ENCODE results near the gene ARHGAP44.

ARHGAP44 gene

GRCh38 chr17:13016881-13017654 is 227.8 kb downstream of the ARHGAP44 start:
- peak overlapping the region; percentile 97 for H3K4me3 ChIP-seq (ENCODE audit: low read depth, low read length)
- peak overlapping the region; percentile 92 for H3K9ac ChIP-seq (ENCODE audit: low read depth, low read length)
- H3K36me3 ChIP-seq (ENCODE audit: control insufficient read depth, insufficient read depth, low read length), result peaks cover 31% of the 10 kb centered on the region
- no peaks in the 10 kb centered on the region for H3K9me3 ChIP-seq (ENCODE audit: control insufficient read depth, insufficient read depth, low read length)
- peaks cover 2% of the 10 kb centered on the region for H3K4me1 ChIP-seq (ENCODE audit: control insufficient read depth, insufficient read depth, low read length)
- no peaks in the 10 kb centered on the region for H3K27me3 ChIP-seq (ENCODE audit: control insufficient read depth, insufficient read depth, low read length)

GRCh38 chr17:13017655-13018459 is 228.6 kb downstream of the ARHGAP44 start, which contains the start of gene ELAC2:
ELAC2 (minus strand) TSS chr17:13018027; CDS start chr17:13017947, 80 bp downstream.
- H3K4me3 ChIP-seq (ENCODE audit: low read depth, low read length), result peak within 1 kb of the TSS; percentile 97
- no peaks in the 10 kb centered on the region for H3K9me3 ChIP-seq (ENCODE audit: control insufficient read depth, insufficient read depth, low read length)
- peaks cover 26% of the 10 kb centered on the region for H3K36me3 ChIP-seq (ENCODE audit: control insufficient read depth, insufficient read depth, low read length)
- H3K9ac ChIP-seq (ENCODE audit: low read depth, low read length), result peak within 1 kb of the TSS; percentile 92
- no peaks in the 10 kb centered on the region for H3K27me3 ChIP-seq (ENCODE audit: control insufficient read depth, insufficient read depth, low read length)
- peaks cover 2% of the 10 kb centered on the region for H3K4me1 ChIP-seq (ENCODE audit: control insufficient read depth, insufficient read depth, low read length)

GRCh38 chr17:13024016-13024415 is 234.7 kb downstream of the ARHGAP44 start:
- Histone ChIP-seq H3K9ac (ENCODE audit: low read depth, low read length) (no peak overlapping the region), H3K4me1 (ENCODE audit: control insufficient read depth, insufficient read depth, low read length) (no peaks in the 10 kb centered on the region), H3K36me3 (ENCODE audit: control insufficient read depth, insufficient read depth, low read length) (no peaks in the 10 kb centered on the region), H3K9me3 (ENCODE audit: control insufficient read depth, insufficient read depth, low read length) (no peaks in the 10 kb centered on the region), H3K4me3 (ENCODE audit: low read depth, low read length) (no peak overlapping the region), H3K27me3 (ENCODE audit: control insufficient read depth, insufficient read depth, low read length) (no peaks in the 10 kb centered on the region)

- Histone ChIP-seq H3K4me3 (ENCODE audit: low read depth, low read length) (peak overlapping the region; percentile 43), H3K27me3 (ENCODE audit: control insufficient read depth, insufficient read depth, low read length) (no peaks in the 10 kb centered on the region), H3K9me3 (ENCODE audit: control insufficient read depth, insufficient read depth, low read length) (no peaks in the 10 kb centered on the region), H3K36me3 (ENCODE audit: control insufficient read depth, insufficient read depth, low read length) (no peaks in the 10 kb centered on the region), H3K4me1 (ENCODE audit: control insufficient read depth, insufficient read depth, low read length) (no peaks in the 10 kb centered on the region), H3K9ac (ENCODE audit: low read depth, low read length) (no peak overlapping the region)
These were observed 235.4 kb downstream of the ARHGAP44 start for GRCh38 chr17:13024526-13025257.

- no peaks in the 10 kb centered on the region for H3K27me3 ChIP-seq (ENCODE audit: control insufficient read depth, insufficient read depth, low read length)
- no peak overlapping the region for H3K9ac ChIP-seq (ENCODE audit: low read depth, low read length)
- no peaks in the 10 kb centered on the region for H3K9me3 ChIP-seq (ENCODE audit: control insufficient read depth, insufficient read depth, low read length)
- no peaks in the 10 kb centered on the region for H3K4me1 ChIP-seq (ENCODE audit: control insufficient read depth, insufficient read depth, low read length)
- H3K36me3 ChIP-seq (ENCODE audit: control insufficient read depth, insufficient read depth, low read length), result no peaks in the 10 kb centered on the region
- no peak overlapping the region for H3K4me3 ChIP-seq (ENCODE audit: low read depth, low read length)
These were observed 235.9 kb downstream of the ARHGAP44 start for GRCh38 chr17:13025258-13025627.

- Histone ChIP-seq H3K36me3 (ENCODE audit: control insufficient read depth, insufficient read depth, low read length) (no peaks in the 10 kb centered on the region), H3K9me3 (ENCODE audit: control insufficient read depth, insufficient read depth, low read length) (no peaks in the 10 kb centered on the region)
These were observed 236.4 kb downstream of the ARHGAP44 start for GRCh38 chr17:13025687-13026086.

DNA sequence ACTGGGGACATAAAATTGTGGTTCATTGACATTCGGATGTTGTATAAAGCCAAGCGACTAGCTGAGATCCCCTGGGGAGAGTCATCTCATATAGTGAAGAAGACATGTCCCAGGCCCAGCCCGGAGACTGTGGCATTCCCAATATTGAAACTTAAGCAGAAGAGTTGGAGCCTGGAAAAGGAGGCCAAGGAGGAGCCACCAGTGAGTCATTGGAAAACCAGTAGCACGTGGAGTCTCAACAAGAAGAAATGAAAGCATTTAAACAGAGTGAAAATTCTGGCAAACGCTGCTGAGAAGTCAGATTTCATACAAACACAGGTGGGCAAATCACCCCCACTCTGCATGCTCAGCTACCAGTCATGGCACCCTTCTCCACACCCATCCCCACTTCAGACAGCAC is 237.9 kb downstream of the ARHGAP44 start:
- Histone ChIP-seq H3K4me1 (ENCODE audit: control insufficient read depth, insufficient read depth, low read length) (no peaks in the 10 kb centered on the region), H3K9ac (ENCODE audit: low read depth, low read length) (no peak overlapping the region)

More at GRCh38 chr17:13025687-13026086, 236.4 kb downstream of the ARHGAP44 start:
- Histone ChIP-seq H3K27me3 (ENCODE audit: control insufficient read depth, insufficient read depth, low read length) (no peaks in the 10 kb centered on the region), H3K4me1 (ENCODE audit: control insufficient read depth, insufficient read depth, low read length) (no peaks in the 10 kb centered on the region), H3K4me3 (ENCODE audit: low read depth, low read length) (no peak overlapping the region), H3K9ac (ENCODE audit: low read depth, low read length) (no peak overlapping the region)

GRCh38 chr17:13029340-13029739 is 240.0 kb downstream of the ARHGAP44 start:
- Histone ChIP-seq H3K4me3 (ENCODE audit: low read depth, low read length) (no peak overlapping the region), H3K27me3 (ENCODE audit: control insufficient read depth, insufficient read depth, low read length) (no peaks in the 10 kb centered on the region), H3K9me3 (ENCODE audit: control insufficient read depth, insufficient read depth, low read length) (no peaks in the 10 kb centered on the region), H3K4me1 (ENCODE audit: control insufficient read depth, insufficient read depth, low read length) (no peaks in the 10 kb centered on the region), H3K9ac (ENCODE audit: low read depth, low read length) (no peak overlapping the region), H3K36me3 (ENCODE audit: control insufficient read depth, insufficient read depth, low read length) (no peaks in the 10 kb centered on the region)

More for the DNA sequence above, 237.9 kb downstream of the ARHGAP44 start:
- no peaks in the 10 kb centered on the region for H3K9me3 ChIP-seq (ENCODE audit: control insufficient read depth, insufficient read depth, low read length)
- H3K27me3 ChIP-seq (ENCODE audit: control insufficient read depth, insufficient read depth, low read length), result no peaks in the 10 kb centered on the region
- H3K36me3 ChIP-seq (ENCODE audit: control insufficient read depth, insufficient read depth, low read length), result no peaks in the 10 kb centered on the region
- H3K4me3 ChIP-seq (ENCODE audit: low read depth, low read length), result no peak overlapping the region

DNA sequence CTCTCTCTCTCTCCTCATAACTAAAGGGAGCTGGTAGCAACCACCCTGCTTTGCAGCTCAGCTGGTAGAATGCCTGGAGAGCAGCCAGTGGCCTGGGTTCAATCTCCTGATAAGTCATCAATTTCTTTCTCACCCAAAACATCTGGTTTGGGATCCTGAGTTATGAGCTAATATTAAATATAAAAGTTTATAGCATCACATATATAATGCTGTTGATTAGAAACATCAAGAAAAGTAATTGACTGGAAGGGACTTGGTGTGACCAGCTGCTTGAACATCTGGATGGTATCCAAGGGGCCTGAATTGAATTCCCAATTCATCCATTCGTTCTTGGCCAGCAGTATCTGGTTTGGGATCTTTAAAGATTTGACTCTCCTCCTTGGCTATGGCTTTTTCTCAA is 240.8 kb downstream of the ARHGAP44 start:
- no peak overlapping the region for H3K9ac ChIP-seq (ENCODE audit: low read depth, low read length)
- H3K4me1 ChIP-seq (ENCODE audit: control insufficient read depth, insufficient read depth, low read length), result no peaks in the 10 kb centered on the region

DNA sequence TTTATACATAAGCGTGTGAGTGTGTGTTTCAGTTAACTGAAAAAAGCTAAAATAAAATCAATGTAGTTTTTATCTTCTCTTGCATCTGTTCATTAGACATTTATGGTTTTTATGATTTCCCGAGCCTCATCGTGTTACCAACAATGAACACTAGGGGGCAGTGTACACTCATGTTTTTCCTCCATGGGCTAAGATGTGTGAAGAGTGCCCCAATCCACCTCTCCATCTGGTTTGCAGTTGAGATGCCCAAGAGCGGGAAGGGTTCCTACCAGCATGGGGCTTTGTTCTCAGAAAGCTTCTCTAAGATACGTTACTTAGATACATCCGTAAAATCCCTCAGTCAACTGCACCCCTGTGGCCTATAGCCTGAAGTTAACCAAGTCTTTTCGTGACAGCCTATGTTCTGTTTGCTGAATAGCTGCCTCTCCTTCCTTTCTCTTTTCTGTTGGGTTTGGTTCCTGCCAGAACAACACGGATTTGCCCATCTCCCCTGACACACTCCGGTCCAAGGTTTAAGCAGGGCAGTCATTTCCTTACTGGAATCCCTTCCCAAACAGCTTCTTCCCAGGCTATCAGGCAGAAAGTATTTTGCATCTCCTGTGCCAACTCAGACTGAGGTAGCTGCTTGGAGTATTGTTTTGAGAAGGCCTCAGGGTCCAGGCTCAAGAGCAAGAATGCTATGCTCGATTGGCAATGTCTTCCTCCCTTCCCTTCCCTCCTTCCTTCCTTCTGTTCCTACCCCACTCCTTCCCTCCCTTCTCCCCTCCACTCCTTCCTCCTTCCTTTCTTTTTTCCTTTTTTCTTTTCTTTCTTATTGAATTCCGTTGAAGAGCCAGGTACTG is 241.4 kb downstream of the ARHGAP44 start:
- no peaks in the 10 kb centered on the region for H3K4me1 ChIP-seq (ENCODE audit: control insufficient read depth, insufficient read depth, low read length)
- no peaks in the 10 kb centered on the region for H3K9me3 ChIP-seq (ENCODE audit: control insufficient read depth, insufficient read depth, low read length)
- H3K27me3 ChIP-seq (ENCODE audit: control insufficient read depth, insufficient read depth, low read length), result no peaks in the 10 kb centered on the region
- no peaks in the 10 kb centered on the region for H3K36me3 ChIP-seq (ENCODE audit: control insufficient read depth, insufficient read depth, low read length)
- no peak overlapping the region for H3K4me3 ChIP-seq (ENCODE audit: low read depth, low read length)
- no peak overlapping the region for H3K9ac ChIP-seq (ENCODE audit: low read depth, low read length)

More for the DNA sequence above, 240.8 kb downstream of the ARHGAP44 start:
- H3K4me3 ChIP-seq (ENCODE audit: low read depth, low read length), result no peak overlapping the region
- no peaks in the 10 kb centered on the region for H3K9me3 ChIP-seq (ENCODE audit: control insufficient read depth, insufficient read depth, low read length)
- no peaks in the 10 kb centered on the region for H3K36me3 ChIP-seq (ENCODE audit: control insufficient read depth, insufficient read depth, low read length)
- H3K27me3 ChIP-seq (ENCODE audit: control insufficient read depth, insufficient read depth, low read length), result no peaks in the 10 kb centered on the region

Measured in iPS-15b (cell line).